HS-27A (cell line): Measurements from ENCODE around the gene GPR142.
"Not testable (repeated sequence)": the region's sequence is repeated elsewhere in the genome, so short reads cannot be mapped to it uniquely, and the experiment has no call there.

Experiments used
- DNase-seq: peaks from one replicate; pipeline ENCODE4 v3.0.0-alpha.2; 2012; ENCODE audit warnings: low read depth, missing footprints

The GPR142 gene

DNA sequence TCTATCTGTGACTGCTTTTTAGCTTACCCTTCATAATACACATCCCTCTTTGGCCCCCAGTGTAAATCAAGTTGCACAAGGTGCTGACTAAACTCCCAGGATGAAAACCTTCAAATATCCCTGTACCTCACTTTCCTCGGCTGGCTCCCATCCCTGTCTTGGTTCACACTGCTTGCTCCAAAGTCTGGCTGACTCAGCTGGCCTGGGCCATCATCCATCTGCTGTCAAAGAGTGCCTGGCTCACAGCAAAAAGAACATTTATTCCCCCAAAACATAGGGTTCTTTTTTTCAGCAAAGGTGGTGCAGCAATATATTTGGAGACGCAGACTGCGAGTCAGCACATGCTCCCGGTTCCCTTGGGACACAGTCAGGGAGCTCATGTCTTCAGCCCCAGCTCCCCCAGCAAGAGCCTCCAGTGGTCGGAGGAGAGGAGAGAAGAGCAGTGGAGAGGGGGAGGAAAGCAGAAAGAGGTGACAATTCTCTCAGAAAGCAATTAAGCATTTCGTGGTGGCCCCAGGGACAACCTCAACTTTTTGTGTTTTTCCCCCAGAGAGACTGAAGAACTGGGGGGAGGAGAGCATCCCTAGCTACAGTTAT is 26.1 kb downstream of the GPR142 start:
- DNase-seq, result no peak

DNA sequence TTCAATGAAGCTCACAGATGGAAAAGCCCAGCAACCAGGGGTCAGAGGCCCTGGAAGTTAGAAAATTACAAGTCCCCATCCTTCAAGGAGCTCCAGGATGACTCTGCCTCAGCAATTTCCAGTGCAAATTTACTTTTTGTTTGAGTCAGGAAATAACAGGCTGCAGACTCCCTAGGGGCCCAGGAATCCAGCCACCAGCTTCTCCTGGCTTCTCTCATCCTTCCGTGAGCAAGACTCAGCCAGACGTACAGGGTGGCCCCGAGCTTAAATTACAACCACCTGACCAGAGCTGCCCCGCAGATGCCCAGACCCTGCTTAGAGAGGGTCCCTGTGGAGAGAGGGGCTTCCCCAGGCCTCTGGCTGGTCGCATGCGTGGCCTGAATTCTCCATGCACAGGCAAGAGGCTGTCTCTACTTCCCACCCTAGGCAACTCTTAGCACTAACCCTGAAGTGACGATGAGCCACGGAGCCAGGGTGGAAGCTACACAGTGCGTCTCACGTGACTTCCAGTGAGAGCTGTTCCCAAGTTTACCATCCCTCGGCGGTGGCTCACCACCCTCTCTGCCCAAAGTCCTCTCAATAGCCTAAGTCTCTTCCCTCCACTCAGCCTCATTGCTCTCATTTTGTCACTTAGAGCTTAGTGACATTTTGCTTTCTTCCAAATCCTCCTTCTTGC is 27.1 kb downstream of the GPR142 start:
- DNase-seq, result no peak

DNA sequence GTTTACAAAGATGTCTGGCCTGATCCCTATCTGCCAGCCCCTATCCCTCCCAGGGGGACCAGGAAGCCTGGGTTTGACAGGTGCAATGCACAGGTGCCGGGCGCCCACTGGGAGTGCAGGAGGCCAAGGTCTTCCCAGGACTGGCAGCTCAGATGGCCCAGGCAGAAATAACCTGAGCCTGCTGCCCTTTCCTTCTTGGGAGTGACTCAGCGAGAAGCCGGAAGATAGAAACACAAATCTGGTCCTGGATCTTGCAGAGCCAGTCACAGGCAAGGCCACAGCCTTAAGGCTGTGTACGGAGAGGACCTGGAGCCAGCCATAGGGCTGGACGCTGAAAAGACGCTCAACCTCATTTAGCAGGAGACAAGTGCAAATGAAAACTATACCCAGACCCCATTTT is 27.7 kb downstream of the GPR142 start:
- DNase-seq, result no peak

DNA sequence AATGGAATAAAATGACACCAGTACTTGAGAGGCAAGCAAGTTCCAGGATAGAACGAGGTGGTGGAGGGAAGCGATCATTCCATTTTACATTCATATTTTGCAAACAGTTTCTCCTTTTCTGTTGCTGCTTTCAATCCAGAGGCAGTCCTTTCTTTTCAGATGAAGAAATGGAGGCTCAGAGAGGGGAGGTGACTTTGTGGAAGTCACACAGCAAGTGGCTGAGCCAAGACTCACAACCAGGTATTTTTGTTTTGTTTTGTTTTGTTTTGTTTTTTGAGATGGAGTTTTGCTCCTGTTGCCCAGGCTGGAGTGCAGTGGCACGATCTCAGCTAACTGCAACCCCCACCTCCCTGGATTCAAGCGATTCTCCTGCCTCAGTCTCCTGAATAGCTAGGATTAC is 29.3 kb downstream of the GPR142 start:
- no peak for DNase-seq

DNA sequence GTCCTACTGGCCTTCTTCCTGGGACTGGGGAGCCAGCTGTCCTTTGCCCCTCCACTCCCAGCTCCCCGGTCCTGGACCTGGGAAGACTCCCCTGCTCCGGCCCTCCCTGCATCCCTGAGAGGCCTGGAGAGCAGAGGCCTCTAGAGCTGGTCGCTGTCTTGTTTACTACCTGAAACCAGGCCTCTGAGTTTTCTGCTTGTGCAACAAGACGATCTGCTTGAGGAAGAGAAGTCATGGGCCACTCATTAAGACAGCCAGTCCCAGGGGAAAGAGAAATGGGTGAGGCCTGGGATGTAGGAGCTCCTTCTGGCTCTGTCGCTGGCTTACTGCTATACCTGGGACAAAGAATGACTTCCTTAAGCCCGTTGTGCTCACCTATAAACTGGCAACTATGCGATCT is 34.7 kb downstream of the GPR142 start:
- DNase-seq, result no peak

DNA sequence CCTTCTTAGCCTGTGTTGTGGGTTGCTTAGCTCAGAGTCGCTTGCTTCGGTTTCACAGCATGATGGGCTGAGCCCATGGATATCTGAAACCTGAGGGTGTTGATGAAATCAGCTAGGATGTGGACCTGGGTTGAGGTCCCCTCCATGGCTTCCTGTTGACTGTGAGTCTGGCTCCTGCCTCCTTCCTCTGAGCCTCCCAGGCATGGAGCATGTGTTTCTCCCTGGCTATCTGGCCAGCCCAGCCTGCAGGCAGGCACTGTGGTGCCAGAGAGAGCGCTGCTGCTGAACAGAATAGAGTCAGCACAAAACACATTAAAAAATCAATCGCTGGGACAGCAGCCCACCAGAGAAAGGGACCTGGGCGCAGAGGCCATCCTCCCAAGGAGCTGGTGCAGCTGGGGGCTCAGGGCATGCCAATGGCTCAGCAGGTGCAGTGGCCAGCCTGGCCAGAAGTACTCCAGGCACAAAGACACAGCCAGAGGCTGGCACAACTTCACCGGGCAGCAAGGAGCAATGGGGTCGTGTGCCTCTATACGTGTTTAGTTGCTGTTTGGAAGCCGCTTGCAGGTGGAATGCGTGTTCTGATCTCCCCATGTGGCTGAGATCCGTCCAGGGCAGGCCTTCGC is 36.3 kb downstream of the GPR142 start:
- no peak for DNase-seq

DNA sequence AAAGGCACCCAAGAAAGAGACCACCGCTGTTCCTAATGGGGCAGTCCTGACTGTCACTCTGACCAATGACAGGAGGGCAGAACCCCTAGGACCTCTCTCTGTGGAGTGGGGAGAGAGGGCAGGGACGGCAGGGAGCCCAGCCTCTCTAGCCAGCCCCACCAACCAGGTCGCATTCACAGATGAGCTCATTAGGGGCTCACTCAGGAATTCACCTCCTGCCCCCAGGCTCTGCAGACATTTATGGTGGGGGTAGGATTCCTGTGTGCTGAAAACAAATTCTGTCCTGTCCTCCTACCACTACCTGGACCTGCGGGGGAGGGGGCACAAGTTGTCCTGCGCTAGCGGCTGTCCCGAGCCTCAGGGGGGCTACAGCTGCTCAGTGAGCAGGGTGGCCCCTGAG is 36.9 kb downstream of the GPR142 start:
- no peak for DNase-seq

DNA sequence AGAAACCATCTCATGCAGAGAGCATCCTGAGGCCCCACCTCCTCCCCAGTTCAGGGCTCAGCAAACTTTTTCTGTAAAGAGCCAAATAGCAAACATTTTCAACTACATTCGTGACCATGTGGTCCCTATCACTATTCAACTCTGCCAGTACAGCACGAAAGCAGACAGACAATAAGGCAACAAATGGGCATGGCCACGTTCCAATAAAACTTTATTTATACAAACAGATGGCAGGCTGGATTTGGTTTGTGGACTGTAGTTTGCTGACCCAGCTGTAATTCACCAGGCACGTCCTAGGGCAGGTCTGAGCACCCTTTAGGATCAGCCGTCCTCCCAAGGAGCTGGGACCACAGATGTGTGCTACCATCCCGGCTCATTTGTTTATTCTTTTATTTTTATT is 37.5 kb downstream of the GPR142 start:
- DNase-seq, result no peak

DNA sequence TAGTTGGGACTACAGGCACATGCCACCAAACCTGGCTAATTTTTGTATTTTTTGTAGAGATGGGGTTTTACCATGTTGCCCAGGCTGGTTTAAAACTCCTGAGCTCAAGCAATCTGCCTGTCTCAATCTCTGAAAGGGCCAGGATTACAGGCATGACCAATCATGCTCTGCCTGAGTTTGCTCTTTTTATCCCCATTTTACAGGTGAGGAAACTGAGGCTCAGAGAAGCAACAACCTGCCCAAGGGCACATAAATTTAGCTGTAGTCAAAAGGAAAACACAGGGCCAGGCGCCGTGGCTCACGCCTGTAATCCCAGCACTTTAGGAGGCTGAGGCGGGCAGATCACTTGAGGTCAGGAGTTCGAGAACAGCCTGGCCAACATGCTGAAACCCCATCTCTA is 38.0 kb downstream of the GPR142 start:
- not testable (repeated sequence) for DNase-seq

DNA sequence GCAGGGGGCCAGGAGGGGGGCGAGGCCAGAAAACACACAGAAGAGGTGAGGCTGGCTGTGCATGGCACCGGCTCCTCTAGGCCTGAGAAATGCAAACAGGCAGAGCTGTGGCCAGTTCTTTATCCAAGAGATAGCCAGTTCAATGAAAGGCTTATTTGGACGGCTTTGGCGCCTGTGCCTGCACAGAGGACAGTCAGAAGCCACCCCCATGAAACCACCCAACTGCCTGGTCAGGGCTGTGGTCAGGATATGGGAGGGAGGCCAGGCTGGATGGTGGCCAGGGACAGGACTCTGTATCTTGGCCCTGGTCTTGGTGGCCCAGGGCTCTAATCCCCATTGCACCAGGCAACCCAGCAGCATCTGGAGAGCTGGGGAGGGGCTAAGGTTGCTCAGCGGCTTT is 40.1 kb downstream of the GPR142 start:
- DNase-seq, result no peak

DNA sequence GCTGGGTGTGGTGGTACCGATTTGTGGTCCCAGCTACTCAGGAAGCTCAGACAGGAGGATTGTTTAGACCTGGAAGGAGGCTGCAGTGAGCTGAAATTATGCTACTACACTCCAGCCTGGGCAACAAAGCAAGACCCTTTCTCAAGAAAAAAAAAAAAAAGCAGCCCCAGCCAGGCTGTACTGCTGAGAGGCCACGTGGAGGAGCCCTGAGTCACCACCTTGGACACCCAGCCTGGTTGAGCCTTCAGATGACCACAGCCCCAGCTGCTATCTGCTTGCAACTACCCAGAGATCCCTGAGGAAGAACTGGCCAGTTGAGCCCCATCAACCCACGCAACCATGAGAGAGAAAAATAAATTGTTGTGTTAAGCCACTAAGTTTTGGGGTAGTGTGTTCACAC is 41.0 kb downstream of the GPR142 start:
- no peak for DNase-seq

DNA sequence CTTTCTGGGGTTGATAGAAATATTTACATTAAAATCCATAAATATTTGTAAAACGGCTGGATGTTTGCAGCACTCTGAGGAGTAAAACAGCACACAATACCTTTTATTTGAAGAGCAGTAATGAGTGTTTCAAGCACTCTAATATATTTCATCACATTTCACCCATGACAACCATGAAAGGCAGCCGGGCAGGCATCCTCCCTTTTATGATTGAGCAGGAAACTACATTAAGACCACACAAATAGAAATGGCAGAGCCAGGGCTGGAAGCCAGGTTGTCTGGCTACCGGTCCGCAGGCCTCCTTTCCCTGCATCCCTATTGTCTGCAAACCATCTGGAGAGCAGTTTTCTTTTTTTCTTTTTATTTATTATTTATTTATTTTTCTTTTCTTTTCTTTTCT is 41.5 kb downstream of the GPR142 start:
- no peak for DNase-seq

DNA sequence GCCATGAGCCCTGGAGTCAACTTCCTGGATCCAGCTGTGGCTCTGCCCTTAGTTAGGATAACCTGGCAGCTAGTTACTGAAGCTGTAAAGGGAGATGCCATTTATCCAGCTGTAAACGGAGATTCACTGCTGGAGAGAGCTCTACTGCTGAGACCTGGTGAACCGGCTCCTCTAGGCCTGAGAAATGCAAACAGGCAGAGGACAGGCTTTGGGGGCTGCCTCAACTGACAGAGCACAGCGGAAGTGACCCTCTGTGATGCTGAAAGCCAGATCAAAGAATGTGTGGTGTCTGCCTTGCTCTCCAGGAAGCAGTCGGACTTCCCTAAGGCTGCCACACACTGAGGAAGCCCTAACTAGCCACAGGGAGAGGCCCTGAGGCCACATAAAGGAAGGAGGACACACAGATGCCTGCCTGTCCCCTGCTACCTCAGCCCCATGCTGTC is 42.7 kb downstream of the GPR142 start:
- DNase-seq, result no peak

DNA sequence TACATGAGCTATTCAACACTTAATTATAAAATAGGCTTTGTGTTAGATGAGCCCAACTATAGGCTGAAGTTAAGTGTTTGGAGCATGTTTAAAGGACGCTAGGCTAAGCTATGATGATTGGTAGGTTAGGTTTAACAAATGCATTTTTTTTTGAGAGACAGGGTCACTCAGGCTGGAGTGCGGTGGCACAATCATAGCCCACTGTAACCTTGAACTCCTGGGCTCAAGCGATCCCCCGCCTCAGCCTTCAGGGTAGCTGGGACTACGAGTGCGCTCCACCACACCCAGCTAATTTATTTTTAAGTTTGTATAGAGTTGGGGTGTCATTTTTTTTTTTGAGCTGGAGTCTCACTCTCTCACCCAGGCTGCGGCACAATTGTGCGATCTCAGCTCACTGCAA is 45.3 kb downstream of the GPR142 start:
- no peak for DNase-seq

DNA sequence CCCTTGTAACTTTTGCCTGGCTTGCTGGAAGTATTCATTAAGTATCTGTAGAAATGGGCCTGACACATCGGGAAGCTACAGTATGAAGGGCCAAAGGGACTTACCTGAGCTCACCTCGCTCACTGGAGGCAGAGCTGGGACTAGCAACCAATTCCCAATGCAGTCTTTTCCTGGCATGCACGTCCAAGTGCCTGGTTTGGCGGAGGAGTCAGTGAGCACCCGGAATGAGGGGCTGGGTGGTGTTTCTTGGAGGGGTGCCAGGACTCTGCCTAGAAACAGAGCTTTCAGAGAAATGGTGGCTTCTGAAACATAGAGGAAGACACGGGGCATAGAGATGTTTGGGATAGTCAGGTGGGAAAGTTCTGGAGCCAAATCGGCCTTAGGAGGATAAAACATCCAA is 46.2 kb downstream of the GPR142 start:
- DNase-seq, result no peak

DNA sequence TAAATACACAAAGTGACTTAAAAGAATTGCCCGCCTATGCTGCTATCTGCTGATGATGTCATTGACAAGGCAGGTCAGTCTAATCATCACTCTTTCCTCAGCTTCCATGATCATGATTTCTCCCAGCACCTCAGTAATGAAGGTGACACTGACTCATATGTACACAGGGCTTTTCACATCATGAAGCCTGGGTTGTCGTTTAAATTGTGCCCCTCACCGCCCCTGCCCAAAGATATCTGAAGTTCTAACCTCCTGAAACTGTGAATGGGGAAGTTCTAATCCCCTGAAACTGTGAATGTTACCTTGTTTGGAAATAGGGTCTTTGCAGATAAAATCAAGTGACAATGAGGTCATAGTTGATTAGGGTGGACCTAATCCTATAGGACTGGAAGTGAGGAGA is 47.2 kb downstream of the GPR142 start:
- DNase-seq, result no peak

DNA sequence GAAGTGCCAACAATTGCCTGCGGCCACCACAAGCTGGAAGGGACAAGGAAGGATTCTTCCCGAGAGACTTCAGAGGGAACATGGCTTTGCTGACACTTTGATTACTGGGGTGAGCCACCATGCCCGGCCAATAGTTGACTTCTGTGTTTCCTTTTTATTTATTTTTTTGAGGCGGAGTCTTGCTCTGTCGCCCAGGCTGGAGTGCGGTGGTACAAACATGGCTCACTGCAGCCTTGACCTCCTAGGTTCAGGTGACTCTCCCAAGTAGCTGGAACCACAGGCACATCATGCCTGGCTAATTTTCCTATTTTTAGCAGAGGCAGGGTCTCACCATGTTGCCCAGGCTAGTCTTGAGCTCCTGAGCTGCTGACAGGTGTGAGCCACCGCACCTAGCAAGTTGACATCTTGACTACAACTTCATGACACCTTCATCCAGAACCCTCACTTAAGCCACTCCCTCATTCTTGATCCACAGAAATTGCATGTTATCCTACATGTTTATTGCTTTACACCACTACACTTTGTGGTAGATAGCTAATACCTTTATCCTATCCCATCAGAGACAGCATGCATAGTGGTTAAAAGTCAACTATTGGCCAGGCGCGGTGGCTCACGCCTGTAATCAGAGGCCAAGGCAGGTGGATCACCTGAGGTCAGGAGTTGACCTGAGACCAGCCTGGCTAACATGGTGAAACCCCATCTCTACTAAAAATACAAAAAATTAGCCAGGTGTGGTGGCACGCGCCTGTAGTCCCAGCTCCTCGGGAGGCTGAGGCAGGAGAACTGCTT is 48.5 kb downstream of the GPR142 start:
- DNase-seq, result no peak

DNA sequence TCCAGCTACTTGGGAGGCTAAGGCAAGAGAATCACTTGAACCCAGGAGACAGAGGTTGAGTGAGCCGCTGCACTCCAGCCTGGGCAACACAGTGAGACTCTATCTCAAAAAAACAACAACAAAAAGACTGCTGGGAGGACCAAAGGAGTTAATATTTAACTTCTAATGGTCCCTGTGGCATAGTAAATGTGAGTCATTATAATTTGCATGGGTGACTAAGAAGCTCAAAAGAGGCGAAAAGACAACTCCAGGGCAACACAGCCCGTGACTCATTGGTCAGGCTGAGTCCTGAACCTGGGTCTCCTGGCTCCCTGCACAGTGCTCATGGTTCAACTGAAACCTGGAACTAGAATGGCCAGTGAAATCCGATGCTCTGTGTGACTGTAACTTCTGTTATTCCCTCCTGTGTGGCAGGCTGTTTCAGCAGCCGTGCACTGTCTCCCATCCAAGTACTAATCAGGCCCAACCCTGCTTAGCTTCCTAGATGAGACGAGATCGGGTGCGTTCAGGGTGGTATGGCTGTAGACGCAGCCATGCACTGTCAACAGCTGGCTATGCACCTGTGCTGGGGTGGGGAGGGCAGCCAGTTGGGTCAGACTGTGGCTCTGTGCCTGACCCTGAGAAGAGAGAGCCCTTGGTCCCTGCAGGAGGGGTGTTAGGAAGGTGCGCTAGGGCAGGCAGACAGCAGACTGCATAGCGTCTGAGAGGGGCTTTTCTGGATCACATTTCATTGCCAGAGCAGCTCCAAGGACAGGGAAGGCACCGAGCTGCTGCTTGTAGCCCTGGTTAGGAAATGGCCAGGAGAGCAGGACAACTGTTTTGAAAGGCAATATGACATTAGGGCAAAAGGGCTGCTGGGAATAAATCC is 50.1 kb downstream of the GPR142 start:
- DNase-seq, result no peak

DNA sequence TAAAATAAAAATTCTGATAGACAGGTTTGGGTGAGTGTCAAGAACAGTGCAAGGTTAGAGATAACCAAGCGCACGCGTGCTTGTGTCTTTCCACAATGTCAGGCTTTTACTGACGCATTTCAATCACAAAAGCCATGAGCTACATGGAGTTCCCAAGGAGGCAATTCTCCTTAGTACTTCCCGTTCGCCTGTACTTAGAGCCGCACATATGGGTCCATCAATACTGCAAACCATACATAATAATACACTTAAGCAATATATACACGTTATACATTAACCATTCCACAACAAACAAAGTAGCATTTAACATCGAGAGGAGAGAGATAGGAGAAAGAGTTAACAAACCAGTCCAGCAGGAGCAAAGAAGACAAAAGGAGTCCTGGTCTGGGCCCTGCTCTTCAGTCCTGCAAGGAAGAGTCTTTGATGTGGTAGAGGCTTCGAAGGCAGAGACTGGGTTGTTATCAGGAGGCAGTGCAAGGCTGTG is 52.7 kb downstream of the GPR142 start:
- DNase-seq, result no peak
